ENCODE results near the gene FAM200C. TPM values are rescaled to one million over a fixed set of nuclear protein-coding genes. Genes with fewer than 3 reads are reported as not detected.

Gene FAM200C
- total and polyA plus RNA-seq, 2 of the 13 experiments (the other 11 are each of a cell fraction or from before 2014, with no cell fraction given): 3.2 to 4.7 TPM

- TF ChIP-seq ZNF790 (CRISPR knock-in tag; IDR thresholded peaks at IDR 0.05; ENCODE audit: borderline replicate concordance) (peak; percentile 48; the same call in 1 of the 2 replicates), TIGD3 (CRISPR knock-in tag; IDR thresholded peaks at IDR 0.05; ENCODE audit: borderline replicate concordance) (no peak), ZSCAN20 (CRISPR knock-in tag; IDR thresholded peaks at IDR 0.05; ENCODE audit: borderline replicate concordance) (no peak), REL (CRISPR knock-in tag; conservative IDR thresholded peaks at IDR 0.05) (no peak), ZNF101 (CRISPR knock-in tag; IDR thresholded peaks at IDR 0.05; ENCODE audit: borderline replicate concordance, low read depth) (no peak), SMAD9 (CRISPR knock-in tag; IDR thresholded peaks at IDR 0.05) (no peak), ZSCAN25 (CRISPR knock-in tag; IDR thresholded peaks at IDR 0.05) (peak; percentile 25; the same call in 1 of the 2 replicates), ZNF597 (CRISPR knock-in tag; IDR thresholded peaks at IDR 0.05) (no peak), KAT7 (CRISPR knock-in tag; IDR thresholded peaks at IDR 0.05; ENCODE audit: borderline replicate concordance) (peak; percentile 62; the same call in 1 of the 2 replicates), TSC22D2 (CRISPR knock-in tag; IDR thresholded peaks at IDR 0.05; ENCODE audit: borderline replicate concordance) (0 out of 2 replicates have a peak, but pooled peaks have one; percentile 39), HNRNPL (IDR thresholded peaks at IDR 0.05; ENCODE audit: low read depth, low read length) (no peak; the same call in 1 of the 2 replicates), NFATC3 (CRISPR knock-in tag; IDR thresholded peaks at IDR 0.05) (no peak), SAP130 (CRISPR knock-in tag; IDR thresholded peaks at IDR 0.05; ENCODE audit: low read depth) (peak; percentile 79), FUBP1 (CRISPR knock-in tag; IDR thresholded peaks at IDR 0.05; ENCODE audit: borderline replicate concordance) (no peak), TRIM24 (CRISPR knock-in tag; IDR thresholded peaks at IDR 0.05) (no peak), CREM (IDR thresholded peaks at IDR 0.05) (peak; percentile 22; the same call in 1 of the 2 replicates), CREM (CRISPR knock-in tag; IDR thresholded peaks at IDR 0.05) (no peak), DMTF1 (CRISPR knock-in tag; IDR thresholded peaks at IDR 0.05) (peak; percentile 94; the same call in 1 of the 2 replicates), ZZZ3 (CRISPR knock-in tag; IDR thresholded peaks at IDR 0.05; ENCODE audit: borderline replicate concordance) (peak; percentile 56; the same call in 1 of the 2 replicates), RBFOX2 (IDR thresholded peaks at IDR 0.05; ENCODE audit: low read depth, low read length) (peak; percentile 90), PTBP1 (IDR thresholded peaks at IDR 0.05; ENCODE audit: low read depth, low read length, poor library complexity, severe bottlenecking) (no peak)
Observed at GRCh38 chr5:160399402-160400353, at the start of gene FAM200C (continued).

All from HepG2 (cell line).